WTC11 (cell line): Measurements from ENCODE around the gene GJD4. TPM values are rescaled to one million over a fixed set of nuclear protein-coding genes. Genes with fewer than 3 reads are reported as not detected.

Source experiments
- ATAC-seq: fragments of 200-7000 bp; cut with Tn5 transposase; 2 replicates; pipeline ENCODE4 v1.10.0; 2021; ENCODE audit warnings: mild to moderate bottlenecking, moderate library complexity
- CTCF ChIA-PET: fragments of 300-600 bp; sonication (Branson Sonifier 250); formaldehyde crosslinking; loops from one replicate; lab custom pipeline; 2021; ENCODE audit warnings: antibody characterized with exemption; lab: Charles Lee
- POLR2A ChIA-PET: fragments of 350-600 bp; sonication (Branson Sonifier 250); formaldehyde crosslinking; loops from one replicate; lab custom pipeline; 2021; ENCODE audit warnings: antibody characterized with exemption; lab: Charles Lee
- DNase-seq: peaks from one replicate; pipeline ENCODE4 v3.0.0; 2021; ENCODE audit warnings: low spot score
- H3K27ac Mint-ChIP-seq: 2 replicates; pipeline ENCODE4 v1.8.0; 2021; ENCODE audit warnings: mixed read lengths
- H3K27me3 Mint-ChIP-seq: 2 replicates; pipeline ENCODE4 v1.8.0; 2021; ENCODE audit warnings: low read depth, mild to moderate bottlenecking, moderate library complexity, mixed read lengths
- H3K36me3 Mint-ChIP-seq: 2 replicates; pipeline ENCODE4 v1.8.0; 2021; ENCODE audit warnings: mixed read lengths
- H3K4me1 Mint-ChIP-seq: 2 replicates; pipeline ENCODE4 v1.8.0; 2022; ENCODE audit warnings: mixed read lengths
- H3K4me3 Mint-ChIP-seq: 2 replicates; pipeline ENCODE4 v1.8.0; 2021; ENCODE audit warnings: mild to moderate bottlenecking, moderate library complexity, mixed read lengths
- H3K9me3 Mint-ChIP-seq: 2 replicates; pipeline ENCODE4 v1.8.0; 2021; ENCODE audit warnings: mixed read lengths
- AR ChIP-seq: fragments of 250-450 bp; sonication (Bioruptor Pico); IDR thresholded peaks from 2 replicates; pipeline ENCODE4 v1.9.0; 2021; ENCODE audit warnings: mild to moderate bottlenecking
- ARID4B ChIP-seq: sonication (generic); formaldehyde crosslinking; IDR thresholded peaks from 2 replicates; pipeline ENCODE4 v1.8.0; 2023; ENCODE audit warnings: missing genetic modification reagents, mild to moderate bottlenecking, borderline replicate concordance
- ATF1 ChIP-seq: sonication (generic); formaldehyde crosslinking; IDR thresholded peaks from 2 replicates; pipeline ENCODE4 v1.8.1; 2023; ENCODE audit warnings: mild to moderate bottlenecking, moderate library complexity, missing genetic modification reagents
- CREB1 ChIP-seq: sonication (generic); formaldehyde crosslinking; IDR thresholded peaks from 2 replicates; pipeline ENCODE4 v1.8.0; 2023; ENCODE audit warnings: mild to moderate bottlenecking, missing genetic modification reagents
- ETV6 ChIP-seq: sonication (generic); formaldehyde crosslinking; IDR thresholded peaks from 2 replicates; pipeline ENCODE4 v1.8.1; 2022; ENCODE audit warnings: mild to moderate bottlenecking, missing genetic modification reagents
- FOXJ3 ChIP-seq: sonication (generic); formaldehyde crosslinking; IDR thresholded peaks from 2 replicates; pipeline ENCODE4 v1.9.0; 2021; ENCODE audit warnings: missing genetic modification reagents, mild to moderate bottlenecking, borderline replicate concordance
- JUN ChIP-seq: sonication (generic); formaldehyde crosslinking; IDR thresholded peaks from 2 replicates; pipeline ENCODE4 v1.8.0; 2023; ENCODE audit warnings: mild to moderate bottlenecking, missing genetic modification reagents
- NFATC4 ChIP-seq: fragments of 250-450 bp; sonication (Bioruptor Pico); IDR thresholded peaks from 2 replicates; pipeline ENCODE4 v1.9.0; 2021; ENCODE audit warnings: mild to moderate bottlenecking
- NFE2L1 ChIP-seq: sonication (generic); formaldehyde crosslinking; IDR thresholded peaks from 2 replicates; pipeline ENCODE4 v1.8.1; 2023; ENCODE audit warnings: missing genetic modification reagents
- OVOL2 ChIP-seq: fragments of 250-450 bp; sonication (Bioruptor Pico); IDR thresholded peaks from 2 replicates; pipeline ENCODE4 v1.9.0; 2021; ENCODE audit warnings: mild to moderate bottlenecking, borderline replicate concordance
- PRDM15 ChIP-seq: sonication (generic); formaldehyde crosslinking; IDR thresholded peaks from 2 replicates; pipeline ENCODE4 v1.8.0; 2022; ENCODE audit warnings: missing genetic modification reagents
- PREB ChIP-seq: sonication (generic); formaldehyde crosslinking; IDR thresholded peaks from 2 replicates; pipeline ENCODE4 v1.8.1; 2022; ENCODE audit warnings: mild to moderate bottlenecking, missing genetic modification reagents, moderate library complexity, borderline replicate concordance
- TP53 ChIP-seq: sonication (generic); formaldehyde crosslinking; IDR thresholded peaks from 2 replicates; pipeline ENCODE4 v1.8.1; 2023; ENCODE audit warnings: mild to moderate bottlenecking, missing genetic modification reagents
- ZBTB21 ChIP-seq: sonication (generic); formaldehyde crosslinking; IDR thresholded peaks from 2 replicates; pipeline ENCODE4 v1.8.1; 2023; ENCODE audit warnings: mild to moderate bottlenecking, missing genetic modification reagents, borderline replicate concordance
- ZBTB43 ChIP-seq: sonication (generic); formaldehyde crosslinking; IDR thresholded peaks from 2 replicates; pipeline ENCODE4 v1.8.1; 2023; ENCODE audit warnings: mild to moderate bottlenecking, missing genetic modification reagents
- ZMAT4 ChIP-seq: fragments of 250-450 bp; sonication (Bioruptor Pico); IDR thresholded peaks from 2 replicates; pipeline ENCODE4 v1.9.0; 2021; ENCODE audit warnings: mild to moderate bottlenecking
- ZNF232 ChIP-seq: sonication (generic); formaldehyde crosslinking; IDR thresholded peaks from 2 replicates; pipeline ENCODE4 v1.8.0; 2022; ENCODE audit warnings: mild to moderate bottlenecking, missing genetic modification reagents
- total RNA-seq: library from RNA; stranded (reverse); gene quantifications from 3 replicates; pipeline ENCODE4 v1.2.3, GENCODE V29; 2021
- TF ChIP-seq, protein P1 (sequence below): fragments of 250-450 bp; sonication (Bioruptor Pico); IDR thresholded peaks from 2 replicates; pipeline ENCODE4 v1.9.0; 2021; ENCODE audit warnings: moderate library complexity, mild to moderate bottlenecking, inconsistent platforms, borderline replicate concordance
- TF ChIP-seq, protein P2 (sequence below): fragments of 250-450 bp; sonication (Bioruptor Pico); conservative IDR thresholded peaks from 2 replicates; pipeline ENCODE4 v1.9.0; 2021; ENCODE audit warnings: mild to moderate bottlenecking

GJD4 gene
- total RNA-seq, 1 experiment from 2014 or later = not detected

GRCh38 chr10:35633006-35633980 is 28.2 kb downstream of the GJD4 start:
- ChIA-PET POLR2A (no interaction called here), CTCF (interaction anchor here (0.9 to 1.8 kb wide), 5 partner anchors 19 to 1249 kb away, joined by 3 to 11 read pairs (median 5); no protein-coding TSS in a partner anchor)
- Mint-ChIP-seq H3K36me3 (no peaks in the 10 kb centered on the region), H3K4me3 (no peak overlapping the region), H3K9me3 (peaks cover 4% of the 10 kb centered on the region; the same call in 1 of the 2 replicates), H3K4me1 (peaks cover 40% of the 10 kb centered on the region), H3K27ac (no peak overlapping the region), H3K27me3 (peaks cover 6% of the 10 kb centered on the region)
- ATAC-seq (no peak), DNase-seq (no peak)
- TF ChIP-seq ATF1 (CRISPR knock-in tag) (no peak), JUN (CRISPR knock-in tag) (no peak), PREB (CRISPR knock-in tag) (no peak), FOXJ3 (CRISPR knock-in tag) (no peak), ARID4B (no peak), ETV6 (CRISPR knock-in tag) (no peak), AR (CRISPR knock-in tag) (no peak), CREB1 (CRISPR knock-in tag) (no peak), NFATC4 (CRISPR knock-in tag) (no peak), ZNF232 (no peak), NFE2L1 (no peak), ZBTB21 (CRISPR knock-in tag) (no peak), TP53 (CRISPR knock-in tag) (no peak), OVOL2 (no peak), ZMAT4 (CRISPR knock-in tag) (no peak), PRDM15 (CRISPR knock-in tag) (no peak), ZBTB43 (CRISPR knock-in tag) (no peak)
- TF ChIP-seq, protein P1, sequence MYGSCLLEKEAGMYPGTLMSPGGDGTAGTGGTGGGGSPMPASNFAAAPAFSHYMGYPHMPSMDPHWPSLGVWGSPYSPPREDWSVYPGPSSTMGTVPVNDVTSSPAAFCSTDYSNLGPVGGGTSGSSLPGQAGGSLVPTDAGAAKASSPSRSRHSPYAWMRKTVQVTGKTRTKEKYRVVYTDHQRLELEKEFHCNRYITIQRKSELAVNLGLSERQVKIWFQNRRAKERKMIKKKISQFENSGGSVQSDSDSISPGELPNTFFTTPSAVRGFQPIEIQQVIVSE = no peak
- TF ChIP-seq, protein P2, sequence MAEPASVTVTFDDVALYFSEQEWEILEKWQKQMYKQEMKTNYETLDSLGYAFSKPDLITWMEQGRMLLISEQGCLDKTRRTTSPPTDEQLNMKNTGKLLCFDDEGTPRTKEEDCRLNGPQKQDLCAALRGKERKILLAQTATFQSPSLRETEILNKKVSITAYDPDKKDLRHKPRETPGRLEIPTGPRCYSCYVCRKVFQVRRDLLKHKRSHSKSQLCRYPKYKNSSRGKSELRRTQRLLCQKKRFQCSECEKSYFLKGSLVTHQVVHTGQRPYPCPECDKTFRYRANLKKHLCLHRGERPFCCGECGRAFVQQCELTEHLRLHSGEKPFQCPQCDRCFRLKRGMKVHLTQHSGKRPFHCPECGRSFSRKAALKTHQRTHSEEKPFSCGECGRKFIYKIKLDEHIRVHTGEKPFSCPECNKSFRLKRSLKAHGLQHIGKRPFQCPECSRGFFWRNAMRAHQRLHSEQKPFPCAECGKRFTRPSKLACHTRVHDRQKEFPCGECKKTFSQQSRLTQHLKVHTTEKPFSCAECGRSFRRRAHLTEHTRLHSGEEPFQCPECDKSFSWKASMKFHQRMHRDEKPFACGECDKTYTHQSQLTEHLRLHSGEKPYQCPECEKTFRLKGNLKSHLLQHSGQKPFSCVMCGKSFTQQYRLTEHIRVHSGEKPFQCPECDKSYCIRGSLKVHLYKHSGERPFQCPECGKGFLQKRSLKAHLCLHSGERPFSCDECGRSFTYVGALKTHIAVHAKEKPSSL (CRISPR knock-in tag) = no peak
